Measurements from ENCODE around the gene MYADM. TPM values are rescaled to one million over a fixed set of nuclear protein-coding genes. Genes with fewer than 3 reads are reported as not detected.

MYADM gene
- total RNA-seq, 1 experiment from 2014 or later = 34.9 TPM

DNA sequence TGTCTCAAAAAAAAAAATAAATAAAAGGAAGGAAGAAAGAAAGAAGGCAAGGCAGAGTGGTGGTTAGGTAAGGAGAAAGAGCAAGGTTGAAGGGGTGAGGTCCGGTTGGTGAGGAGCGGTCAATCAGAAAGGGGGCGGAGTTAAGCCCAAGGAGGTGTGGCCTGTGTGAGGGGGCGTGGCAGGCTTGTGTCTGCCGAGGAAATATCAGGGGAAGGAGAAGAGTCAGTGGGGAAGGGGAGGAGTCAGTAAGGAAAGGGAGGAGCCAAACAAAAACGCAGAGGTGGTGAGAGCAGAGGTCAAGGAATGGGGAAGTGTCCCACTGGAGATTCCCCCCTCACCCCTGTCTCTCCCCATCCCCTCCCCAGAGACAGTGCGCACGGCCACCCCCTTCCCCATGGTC lies 47.3 kb downstream of the MYADM start:
- DNase-seq (ENCODE audit: low spot score) = no peak

DNA sequence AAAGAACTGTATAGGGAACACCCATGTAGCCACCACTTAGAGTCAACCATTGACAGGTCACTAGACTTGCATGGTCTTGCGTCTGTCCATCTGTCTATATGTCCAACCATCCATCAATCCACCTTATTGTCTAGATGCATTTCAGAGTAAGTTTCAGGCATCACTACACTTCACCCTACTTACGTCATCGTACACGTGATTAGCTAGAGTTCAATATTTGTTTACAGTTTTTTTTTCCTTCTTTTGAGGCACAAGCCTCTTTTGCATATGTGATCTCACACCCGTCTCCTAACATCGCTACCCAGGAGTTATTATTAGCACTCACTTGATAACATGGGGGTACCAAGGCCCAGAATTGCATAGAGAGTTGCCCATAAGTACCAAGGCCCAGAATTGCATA lies 48.3 kb downstream of the MYADM start:
- DNase-seq (ENCODE audit: low spot score) = no peak

DNA sequence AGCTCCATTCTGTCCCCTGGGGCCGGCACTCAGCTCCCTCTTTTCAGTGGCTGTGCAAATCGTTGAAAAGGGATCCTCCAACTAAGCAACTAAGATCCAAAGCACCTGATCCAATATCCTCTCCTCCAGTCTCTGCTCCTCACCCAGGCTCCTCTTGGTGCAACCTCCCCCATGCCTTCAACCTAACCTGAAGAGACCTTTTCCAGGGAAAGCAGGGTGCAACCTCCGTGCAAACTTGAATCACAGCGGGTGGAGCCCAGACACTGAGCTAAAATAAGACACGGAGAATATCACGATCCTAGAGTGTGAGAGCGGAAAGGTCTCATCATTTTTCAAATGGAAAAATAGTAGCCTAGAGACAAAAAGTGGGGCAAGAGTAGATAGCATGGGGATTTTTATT lies 49.7 kb downstream of the MYADM start:
- DNase-seq (ENCODE audit: low spot score) = no peak

Other genes starting within 250 kb of the MYADM start
- gene DPRX, start 235.9 kb upstream of the MYADM start, total RNA-seq (2014; rRNA removed; shearing (Covaris generic)) = not detected in 2 replicates
- not detected in 2 replicates for gene NLRP12, start 43.6 kb upstream of the MYADM start, total RNA-seq (2014; rRNA removed; shearing (Covaris generic))
- 2.2 TPM in 1 of 2 replicates, not detected in the other for gene PRKCG, start 14.3 kb downstream of the MYADM start, total RNA-seq (2014; rRNA removed; shearing (Covaris generic))
- 0.07 TPM in 1 of 2 replicates, not detected in the other for gene CACNG7, start 41.4 kb downstream of the MYADM start, total RNA-seq (2014; rRNA removed; shearing (Covaris generic))
- 0.43 and 0.72 TPM in 2 replicates for gene CACNG8, start 95.1 kb downstream of the MYADM start, total RNA-seq (2014; rRNA removed; shearing (Covaris generic))
- gene CACNG6, start 123.8 kb downstream of the MYADM start, total RNA-seq (2014; rRNA removed; shearing (Covaris generic)) = 6.3 and 7.5 TPM in 2 replicates
- gene VSTM1, start 196.0 kb downstream of the MYADM start, total RNA-seq (2014; rRNA removed; shearing (Covaris generic)) = not detected in 2 replicates
- not detected in 2 replicates for gene TARM1, start 213.5 kb downstream of the MYADM start, total RNA-seq (2014; rRNA removed; shearing (Covaris generic))
- 0.41 TPM in 1 of 2 replicates, not detected in the other for gene OSCAR, start 232.9 kb downstream of the MYADM start, total RNA-seq (2014; rRNA removed; shearing (Covaris generic))
- 79.7 and 156 TPM in 2 replicates for gene NDUFA3, start 235.0 kb downstream of the MYADM start, total RNA-seq (2014; rRNA removed; shearing (Covaris generic))
- gene TFPT, start 247.8 kb downstream of the MYADM start, total RNA-seq (2014; rRNA removed; shearing (Covaris generic)) = 49.9 and 53.8 TPM in 2 replicates
- 135 and 162 TPM in 2 replicates for gene PRPF31, start 247.9 kb downstream of the MYADM start, total RNA-seq (2014; rRNA removed; shearing (Covaris generic))